Activated T-cell treated with anti-CD3 and anti-CD28 coated beads, Interleukin-2, amount 50 U/mL, for 48 hours (primary cell): ENCODE data around the gene FXYD6.

Experiments
- DNase-seq, 2 experiments: peaks; one replicate each; pipeline ENCODE4 v3.0.0-alpha.2; 2020

Gene FXYD6

DNA sequence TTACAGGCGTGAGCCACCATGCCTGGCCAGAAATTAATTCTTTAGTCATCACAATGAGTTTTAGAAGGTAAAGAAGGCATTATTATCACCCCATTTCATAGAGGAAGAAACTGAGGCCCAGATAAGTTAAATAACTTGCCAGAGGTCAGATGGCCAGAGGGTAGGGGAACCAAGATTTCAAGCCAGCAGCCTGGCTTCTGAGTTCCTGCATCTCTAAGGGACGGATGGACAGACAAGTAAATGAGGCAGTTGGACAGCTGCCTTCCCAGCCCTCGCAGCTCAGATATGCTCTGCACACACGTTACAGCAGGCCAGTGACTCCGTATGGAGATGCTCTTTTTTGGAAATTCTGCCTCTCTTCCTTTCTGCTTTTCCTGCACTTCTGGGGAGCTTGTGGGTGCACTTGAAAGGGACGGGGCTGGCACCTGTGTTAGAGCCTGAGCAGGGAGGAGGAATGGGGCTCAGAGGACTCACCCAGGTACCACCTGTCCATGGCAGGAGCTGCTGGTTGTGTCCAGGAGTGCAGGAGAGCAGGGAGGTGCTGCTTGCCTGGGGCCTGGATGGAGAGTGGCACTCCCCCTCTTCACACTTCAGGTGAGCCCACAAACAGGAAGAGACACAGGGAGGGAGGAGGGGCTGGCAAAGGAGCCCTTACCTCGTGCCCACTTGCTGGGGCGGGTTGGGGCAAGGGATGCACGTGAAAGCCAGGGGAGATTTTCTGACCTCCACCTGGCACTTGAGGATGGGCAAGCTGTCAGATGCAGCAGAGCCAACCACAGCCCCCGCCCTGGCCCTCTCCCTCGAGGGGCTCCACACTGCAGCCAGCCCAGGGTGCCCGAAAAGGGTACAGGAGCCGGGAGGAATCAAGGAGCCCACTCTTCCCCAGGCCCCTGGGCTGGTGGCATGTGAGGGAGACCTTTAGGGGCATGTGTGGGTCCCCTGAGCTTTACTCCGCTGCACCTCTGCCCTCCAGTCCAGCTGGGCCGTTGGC is 48.6 kb downstream of the FXYD6 start:
- peak; percentile 26 to 34 for DNase-seq

DNA sequence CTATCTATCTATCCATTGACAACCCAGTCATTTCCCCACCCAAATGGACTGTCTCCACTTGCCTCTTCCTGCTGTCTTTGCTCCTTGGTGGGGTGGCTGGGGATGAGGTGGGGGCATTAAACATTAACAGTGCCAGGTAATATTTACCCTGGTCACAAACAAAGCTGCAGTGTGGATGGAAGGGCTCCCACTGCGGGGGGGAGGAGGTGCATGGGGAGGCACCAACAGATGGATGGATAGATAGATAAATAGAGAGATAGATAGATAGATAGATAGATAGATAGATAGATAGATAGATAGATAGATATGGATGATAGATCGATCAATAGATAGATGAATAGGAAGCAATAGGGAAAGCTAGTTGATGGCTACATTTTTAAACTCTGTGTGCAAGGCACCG is 49.6 kb downstream of the FXYD6 start:
- no peak for DNase-seq

DNA sequence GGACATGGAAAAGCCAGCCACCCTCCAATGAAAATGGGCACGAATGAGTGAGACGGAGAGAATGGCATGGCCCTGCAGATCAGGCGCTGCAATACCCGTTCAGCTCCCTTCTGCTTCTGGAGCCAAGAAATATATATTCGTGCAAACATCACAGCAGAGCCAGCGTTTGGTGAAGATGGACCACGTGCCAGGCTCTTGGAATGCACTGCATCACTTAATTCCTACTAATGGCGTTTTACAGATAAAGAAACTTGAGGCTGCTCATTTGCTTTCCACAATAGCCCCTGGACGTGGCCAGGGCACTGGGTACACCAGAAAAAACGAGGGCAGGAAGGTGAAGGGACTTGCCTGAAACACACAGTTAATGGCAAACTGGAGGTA is 50.3 kb downstream of the FXYD6 start:
- no peak for DNase-seq

DNA sequence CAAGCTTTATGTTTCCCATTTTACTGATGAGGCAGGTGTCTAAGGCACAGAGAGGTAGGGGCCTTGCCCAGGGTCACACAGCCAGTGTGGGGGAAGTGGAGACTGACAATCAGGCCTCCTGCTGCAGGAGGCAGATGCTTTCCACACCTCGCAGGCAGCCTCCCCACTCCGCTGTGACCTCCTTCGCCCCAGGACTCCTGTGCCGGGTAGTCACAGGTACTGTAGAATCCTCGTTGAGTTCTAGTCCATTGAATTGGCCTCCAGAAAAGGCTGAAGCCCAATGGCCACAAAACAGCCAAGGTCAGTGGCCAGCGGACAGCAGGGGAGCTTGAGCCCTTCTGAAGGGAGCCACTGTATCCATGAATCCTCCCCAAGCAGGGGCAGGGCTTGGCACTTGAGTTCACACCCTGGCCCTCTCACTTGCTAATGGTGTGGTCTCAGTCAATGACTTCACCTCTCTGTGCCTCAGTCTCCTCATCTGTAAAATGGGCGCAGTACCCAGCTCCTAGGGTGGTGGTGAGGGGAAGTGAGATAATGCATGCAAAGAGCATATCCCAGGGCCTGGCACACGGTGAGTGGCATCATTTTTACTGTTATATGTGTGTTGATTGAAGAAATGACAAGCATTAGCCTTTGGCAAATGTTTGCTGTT is 50.8 kb downstream of the FXYD6 start:
- peak in 1 of 2 experiments; percentile 17 for DNase-seq

DNA sequence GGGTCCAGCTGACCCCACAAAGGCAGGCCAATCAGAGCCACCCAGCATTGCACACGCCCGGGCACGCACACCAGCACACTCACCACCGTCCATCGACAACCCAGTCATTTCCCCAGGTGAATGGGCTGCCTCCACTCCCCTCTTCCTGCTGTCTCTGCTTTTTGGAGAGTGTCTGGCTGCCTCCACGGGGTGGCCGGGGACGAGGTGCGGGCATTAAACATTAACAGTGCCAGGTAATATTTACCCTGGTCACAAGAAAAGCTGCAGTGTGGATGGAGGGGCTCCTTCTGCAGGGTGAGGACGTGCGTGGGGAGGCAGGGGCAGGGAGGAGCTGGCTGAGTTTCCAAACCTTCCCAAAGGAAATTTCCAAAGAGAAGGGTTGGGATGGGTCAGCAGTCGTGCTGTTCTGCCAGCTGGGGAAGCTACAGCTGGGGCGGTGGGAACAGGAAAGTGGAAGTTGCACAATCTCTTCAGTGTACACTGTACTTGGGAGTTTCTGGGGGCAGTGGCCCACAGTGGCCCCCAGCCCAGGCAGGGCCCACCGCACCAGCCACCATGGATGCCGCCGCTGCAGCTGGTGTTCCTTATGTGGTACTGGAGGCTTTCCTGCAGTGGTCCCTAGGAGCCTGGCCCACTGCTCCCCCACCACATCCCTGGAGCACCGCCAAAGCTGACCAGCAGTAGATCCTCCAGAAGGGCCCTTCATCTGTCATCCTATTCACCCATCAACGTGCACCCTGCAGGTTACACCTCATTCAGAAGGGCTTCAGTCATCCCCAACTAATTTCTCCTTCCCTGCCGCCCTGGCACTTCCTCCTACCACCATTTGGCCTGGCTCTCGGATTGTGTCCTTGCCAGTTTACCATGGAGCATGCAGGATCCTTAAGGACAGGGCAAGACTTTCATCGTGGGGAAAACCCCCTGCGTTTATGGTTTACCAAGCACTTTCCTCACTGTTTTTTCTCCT is 51.6 kb downstream of the FXYD6 start, which contains the start of gene FXYD2:
TSS of gene FXYD2 (minus strand) at position 174 of the 967 bp plus-strand sequence. CDS start at position 108, 66 bp downstream.
- DNase-seq = peak in 1 of 2 experiments; percentile 19

DNA sequence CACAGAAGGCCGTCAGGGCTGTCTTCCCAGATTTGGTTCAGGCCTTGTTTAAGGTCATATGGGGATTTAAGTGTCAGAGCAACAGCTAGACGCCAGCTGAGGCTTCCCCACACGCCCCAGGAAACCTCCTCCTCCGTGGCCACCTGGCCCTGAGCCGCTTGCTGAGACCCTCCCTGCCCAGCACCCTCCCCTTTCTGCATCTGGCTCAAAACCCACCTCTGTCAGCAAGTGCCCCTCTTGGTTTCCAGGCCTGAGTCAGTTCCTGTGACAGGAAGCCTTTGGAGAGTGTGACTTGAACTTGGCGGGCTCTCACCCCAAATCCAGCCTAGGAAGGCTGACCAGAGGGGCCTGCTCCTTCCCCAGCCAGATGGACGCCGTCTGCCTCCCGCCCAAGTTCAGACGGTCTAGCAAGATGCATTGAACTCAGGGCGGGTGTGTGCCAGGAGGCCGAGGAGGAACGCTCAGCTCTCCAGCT is 52.5 kb downstream of the FXYD6 start:
- no peak for DNase-seq

DNA sequence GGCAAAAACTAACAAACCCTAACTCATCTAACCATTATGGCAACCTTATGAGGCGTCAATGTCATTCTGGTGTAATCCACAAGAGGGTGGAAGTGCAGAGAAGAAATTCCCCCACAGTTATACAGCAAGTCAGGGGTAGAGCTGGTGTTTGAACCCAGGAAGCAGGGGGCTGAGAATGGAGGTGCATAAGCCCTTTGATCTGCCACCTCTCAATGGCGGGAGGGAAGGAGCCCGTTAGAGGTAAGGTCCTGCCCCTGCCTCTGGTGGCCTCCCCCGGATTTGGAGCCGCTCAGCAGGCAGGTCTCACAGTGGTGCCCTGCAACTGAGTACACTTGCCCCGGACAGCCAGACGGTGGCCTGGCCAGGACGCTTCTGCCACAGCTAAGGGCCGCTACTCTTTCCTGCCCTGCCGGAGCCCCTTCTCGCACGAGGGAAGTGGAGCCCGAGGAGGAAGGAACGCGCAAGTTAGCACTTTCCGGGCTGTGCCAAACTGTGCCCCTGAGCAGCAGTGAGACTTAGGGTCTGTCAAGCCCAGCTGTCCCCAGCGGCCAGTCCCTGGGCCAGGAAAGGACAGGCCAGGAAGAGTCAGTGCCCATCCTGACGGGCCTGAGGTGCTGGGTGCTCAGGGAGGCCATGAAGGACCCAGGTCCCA is 53.0 kb downstream of the FXYD6 start:
- DNase-seq = peak; percentile 59 to 61

DNA sequence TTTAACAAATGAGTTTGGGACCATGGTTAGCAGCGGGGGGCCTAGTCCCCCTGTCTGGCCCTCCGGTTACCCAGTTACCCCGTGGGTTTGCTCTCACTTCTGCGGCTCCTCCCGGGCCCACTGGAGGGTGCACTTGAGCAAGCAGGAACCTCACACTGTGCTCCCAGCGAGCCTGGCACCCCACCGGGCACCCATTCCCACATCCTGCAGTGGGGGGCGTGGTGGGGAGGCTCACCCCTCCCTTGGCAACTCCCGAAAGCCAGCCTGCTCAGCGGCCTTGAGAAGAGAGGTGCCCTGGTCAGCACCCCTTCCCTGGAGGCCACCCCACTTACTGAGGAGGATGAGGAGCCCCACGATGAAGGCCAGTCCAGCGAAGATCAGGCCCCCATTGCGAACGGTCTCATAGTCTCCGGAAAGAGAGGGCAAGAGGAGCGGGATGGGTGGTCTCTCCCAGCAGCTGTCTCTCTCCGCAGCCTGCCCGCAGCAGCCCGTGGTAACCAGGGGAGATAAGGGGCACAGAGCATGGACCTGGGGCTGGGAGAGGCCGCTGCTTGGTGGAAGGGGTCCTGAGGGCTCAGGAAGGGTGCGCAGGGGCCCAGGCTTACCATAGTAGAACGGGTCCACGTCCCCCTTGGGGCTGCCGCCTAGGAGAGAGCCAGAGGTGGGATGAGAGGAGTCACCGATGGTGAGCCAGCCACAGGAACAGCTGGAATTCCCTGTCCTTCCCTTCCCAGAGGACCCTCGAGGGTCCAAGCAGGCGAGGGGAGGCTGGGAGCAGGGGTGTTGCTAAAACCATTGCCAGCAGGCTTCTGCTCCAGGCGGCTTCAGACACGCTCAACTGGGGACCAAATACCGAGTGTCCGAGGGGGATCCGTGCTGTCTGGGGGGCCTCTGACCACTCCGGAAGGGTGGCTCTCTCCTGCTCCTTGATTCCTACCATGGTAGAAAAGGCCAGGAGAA is 54.1 kb downstream of the FXYD6 start:
- peak; percentile 79 to 81 for DNase-seq

DNA sequence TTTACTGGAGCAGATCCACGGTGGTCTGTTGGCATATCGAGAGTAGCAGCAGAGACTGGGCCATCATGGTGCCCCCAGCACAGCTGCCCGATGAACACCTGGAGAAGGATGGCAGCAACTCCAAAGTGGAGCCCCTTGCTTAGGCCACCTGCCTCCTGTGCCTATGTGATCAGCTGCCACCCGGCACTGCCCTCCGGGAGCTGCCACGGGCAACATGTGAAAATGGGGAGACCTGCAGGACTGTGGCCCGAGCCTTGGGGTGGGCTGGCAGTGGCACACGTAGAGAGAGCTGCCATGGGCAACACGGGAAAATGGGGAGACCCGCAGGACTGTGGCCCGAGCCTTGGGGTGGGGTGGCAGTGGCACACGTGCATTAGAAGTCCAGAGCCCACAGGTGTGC is 55.0 kb downstream of the FXYD6 start:
- DNase-seq = no peak

DNA sequence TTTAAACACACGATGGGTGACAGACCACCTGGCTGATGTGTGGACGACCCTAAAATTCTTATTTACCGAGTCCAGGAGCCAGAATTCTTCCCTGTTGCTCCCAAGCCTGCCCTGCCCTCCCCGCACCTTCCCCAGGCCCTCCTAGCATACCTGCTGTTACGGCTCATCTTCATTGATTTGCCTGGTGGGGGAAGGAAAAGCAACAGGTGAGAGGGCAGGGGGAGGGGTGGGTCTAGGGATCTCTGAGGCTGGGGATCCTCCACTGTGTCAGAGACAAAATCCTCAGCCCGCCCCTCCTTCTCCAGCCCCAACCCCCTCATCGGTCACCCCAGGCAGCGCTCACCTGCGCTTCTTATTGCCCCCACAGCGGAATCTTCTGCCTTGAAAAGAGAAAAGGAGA is 55.9 kb downstream of the FXYD6 start:
- DNase-seq = no peak

DNA sequence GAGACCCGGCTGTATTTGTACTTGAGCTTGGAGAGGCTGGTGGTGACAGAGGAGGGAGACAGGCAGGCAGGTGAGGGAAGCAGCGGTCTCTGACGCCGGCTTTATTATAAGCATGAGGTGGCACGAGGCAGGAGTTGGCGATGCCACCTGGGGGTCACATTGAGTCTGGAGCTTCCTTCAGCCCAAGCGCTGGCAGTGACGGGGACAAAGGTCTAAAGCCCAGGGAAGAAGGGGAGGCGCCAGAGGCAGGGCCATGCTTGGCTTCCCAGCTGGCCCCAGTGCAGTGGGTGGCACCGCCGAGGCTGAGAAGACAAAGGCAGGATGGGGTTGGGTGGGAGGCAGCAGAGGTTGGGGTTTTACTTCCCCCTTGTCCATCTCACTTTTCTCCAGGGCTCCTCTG is 56.4 kb downstream of the FXYD6 start:
- DNase-seq = no peak

DNA sequence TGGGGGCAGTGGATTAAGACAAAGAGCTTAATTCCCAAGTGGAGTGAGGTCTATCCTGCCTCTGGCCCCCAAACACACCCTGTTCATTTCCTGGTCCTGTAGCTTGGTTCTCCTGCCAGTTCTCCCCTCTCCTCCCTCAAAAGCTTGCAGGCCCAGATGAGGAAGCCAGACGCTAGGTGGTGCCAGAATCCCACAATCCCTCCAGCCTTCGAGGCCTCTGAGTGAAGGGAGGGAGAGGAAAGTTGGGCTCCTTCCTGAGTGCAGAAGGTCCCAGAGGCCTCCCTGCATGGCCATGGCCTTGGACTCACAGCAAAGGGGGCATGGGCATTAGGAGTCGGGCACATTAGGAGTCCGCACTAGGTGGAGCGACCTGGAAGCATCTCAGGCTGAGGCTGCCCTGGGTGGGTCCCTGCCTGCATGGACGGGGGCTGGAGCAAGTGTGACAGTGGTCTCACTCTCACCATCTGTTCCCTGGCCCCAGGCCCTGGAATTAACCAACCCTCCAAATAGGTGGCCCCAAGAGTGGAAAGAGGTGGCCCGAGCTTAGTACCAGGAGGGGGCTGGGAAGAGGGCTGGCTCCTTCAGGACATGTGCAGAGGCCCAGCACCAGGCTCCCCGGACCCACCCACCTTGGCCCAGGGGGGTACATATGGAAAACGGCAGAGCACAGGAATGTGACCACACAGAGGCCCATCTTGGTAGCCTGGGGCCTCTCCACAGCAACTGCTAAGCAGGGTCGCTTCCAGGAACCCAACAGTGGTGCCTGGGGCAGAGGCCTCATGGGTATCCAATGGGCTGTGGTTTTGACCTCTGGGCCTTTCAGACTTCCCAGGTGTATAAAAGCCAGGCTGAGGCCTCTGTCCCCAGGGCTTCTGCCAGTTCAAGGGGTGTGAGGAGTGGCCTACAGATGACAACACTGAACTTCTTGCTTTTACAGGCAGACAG is 57.1 kb downstream of the FXYD6 start:
- DNase-seq = no peak

DNA sequence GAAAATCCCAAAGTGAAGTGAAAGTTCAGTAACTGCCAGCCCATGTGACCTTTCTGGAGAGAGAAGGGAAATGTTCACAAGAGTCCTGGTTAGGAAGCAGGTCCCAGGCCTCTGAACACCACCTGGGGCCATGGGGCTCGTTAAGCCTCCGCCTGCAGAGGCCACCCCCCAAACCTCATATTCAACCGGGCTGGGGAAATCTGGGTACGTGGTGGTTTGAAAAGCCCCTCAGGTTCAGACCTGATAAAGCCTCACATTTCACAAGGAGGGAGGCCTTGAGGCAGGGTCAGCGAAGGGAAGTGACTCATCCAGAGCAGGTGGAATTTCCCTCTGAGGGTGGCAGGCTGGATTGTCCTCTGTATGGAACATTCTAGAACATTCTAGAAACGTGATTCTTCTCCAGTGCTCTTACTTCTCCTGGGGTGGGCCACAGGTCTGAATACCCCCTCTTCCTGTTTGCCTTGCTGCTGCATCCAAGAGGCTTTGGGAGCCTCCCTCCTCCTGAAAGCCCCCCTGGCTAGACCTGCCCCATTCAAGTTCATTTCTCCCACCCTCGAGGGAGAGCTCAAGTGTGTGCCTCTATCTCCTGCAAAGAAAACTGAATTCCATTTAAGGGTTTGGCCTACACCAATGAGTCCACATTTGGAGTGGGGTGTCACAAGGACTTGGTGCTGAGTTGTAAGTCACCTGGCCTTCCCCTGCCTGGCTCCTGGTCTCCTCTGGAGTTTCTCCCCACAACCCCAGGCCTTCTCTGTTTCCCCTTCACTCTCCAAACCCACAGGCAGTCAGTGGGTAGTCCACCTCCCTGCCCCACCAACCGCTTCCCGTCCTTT is 58.2 kb downstream of the FXYD6 start:
- peak; percentile 70 to 74 for DNase-seq

DNA sequence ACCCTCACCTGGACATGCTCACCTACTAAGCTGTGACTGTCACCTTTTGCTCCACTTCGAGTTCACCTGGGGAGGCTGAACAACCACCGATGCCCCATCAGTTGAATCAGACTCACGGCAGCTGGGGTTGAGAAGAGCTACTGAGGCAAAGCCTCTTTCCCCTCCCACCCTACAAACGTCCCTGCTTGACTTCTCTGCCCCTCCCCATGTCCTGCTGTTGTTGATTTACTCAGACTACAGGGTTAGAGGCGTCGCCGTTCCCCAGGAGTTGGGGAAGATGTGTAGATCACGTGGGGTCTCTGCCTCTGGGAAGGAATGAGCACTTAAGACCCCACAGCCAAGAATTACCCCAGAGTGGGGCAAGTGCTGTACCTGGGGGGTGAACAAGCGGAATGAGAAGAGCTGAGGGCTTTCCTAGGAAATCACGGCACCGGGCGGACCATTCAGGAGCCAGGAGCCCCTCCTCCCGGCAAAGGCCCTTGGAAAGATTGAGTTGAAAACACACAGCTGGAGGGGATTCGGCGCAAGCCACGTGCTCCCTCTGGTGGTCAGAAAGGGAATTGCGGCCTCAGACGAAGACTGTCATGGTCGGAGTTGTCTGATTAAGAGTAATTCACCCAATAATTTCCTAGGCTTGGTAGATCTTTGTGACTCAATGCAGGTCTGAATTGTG is 59.0 kb downstream of the FXYD6 start:
- DNase-seq = peak; percentile 95 to 97

DNA sequence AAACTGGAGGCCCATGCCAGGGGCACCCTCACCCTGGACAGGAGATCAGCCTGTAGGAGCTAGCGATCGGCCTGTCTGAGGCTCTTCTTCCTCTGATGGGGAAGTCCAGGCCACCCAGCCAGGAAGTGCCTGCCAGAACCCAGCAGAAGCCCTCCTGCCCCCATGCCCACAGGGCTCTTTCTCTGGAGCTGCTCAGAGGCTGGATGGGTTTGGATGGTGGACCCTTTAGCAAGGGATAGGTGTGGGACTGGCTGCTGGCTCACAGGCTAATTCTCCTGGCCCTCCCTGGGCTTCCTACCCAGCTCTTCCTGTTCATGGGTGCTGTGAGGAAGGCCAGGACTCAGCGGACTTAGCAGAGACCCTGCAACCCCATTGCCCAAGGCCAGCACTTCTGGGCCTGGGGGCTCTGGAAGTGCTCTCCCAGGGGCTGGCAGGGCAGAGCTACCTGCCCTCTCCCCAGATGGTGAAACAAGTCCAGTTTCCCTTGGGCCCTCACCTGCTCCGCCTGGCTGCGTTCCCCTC is 59.6 kb downstream of the FXYD6 start:
- DNase-seq = no peak

DNA sequence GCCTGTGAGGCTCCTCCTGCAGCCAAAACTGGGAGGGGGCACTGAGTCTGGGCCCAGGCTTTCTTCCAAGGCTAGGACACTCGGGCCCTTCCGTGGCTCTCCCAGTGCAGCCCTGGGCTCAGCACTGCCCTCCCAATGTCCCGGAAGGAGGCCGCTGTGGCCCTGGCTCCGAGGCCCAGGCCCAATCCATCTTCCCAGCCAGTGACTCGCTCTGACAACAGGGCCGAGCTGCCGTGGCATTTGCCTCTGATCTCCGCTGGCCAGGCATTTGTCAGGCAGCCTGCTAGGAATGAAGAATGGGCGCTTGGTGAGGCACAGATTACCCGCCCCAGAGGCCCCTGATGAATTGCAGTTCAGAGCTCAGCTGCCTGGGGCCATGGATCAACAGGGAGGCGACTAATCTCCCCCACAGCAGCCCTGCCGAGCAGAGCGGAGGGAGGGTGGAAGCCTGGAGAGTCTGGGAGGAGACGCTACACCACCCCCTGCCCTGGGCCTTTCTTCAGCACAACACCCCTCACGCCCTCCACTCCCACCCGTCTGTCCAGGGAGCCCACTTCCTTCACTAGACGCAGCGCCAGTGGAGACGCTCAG is 60.2 kb downstream of the FXYD6 start:
- DNase-seq = no peak

DNA sequence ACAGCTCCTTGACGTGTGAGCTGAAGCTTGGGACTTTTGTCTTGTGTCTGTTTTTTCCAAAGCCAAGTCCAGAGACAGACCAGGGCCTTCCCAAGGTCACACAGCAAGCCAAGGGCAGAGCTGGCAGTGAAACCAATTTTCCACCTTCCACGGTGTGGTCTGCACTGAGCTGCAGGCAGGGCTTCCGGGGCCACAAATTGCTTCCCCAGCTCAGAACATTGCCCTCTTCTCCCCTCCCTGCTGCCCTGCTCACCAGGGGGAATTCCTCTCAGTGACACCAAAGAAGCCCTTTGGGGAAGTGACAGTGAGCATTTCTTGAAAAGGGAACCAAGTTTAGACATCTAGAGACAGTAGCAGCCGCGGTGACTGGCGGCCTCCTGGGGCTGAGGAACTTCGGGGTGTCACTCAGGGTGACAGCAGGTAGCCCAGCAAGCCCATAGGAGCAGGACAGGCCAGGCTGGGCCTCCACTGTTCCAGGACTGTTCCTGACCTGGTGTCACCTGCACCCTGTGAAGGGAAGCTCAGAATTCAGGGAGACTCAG is 61.1 kb downstream of the FXYD6 start:
- DNase-seq = peak; percentile 75 to 78
